Calu3 (cell line): ENCODE data around the gene NDUFS6. TPM values are rescaled to one million over a fixed set of nuclear protein-coding genes. Genes with fewer than 3 reads are reported as not detected.

Experiments used
- BruUV-seq: library from RNA; stranded (reverse); fragments of 400-500 nt; replicated peaks from 2 replicates; lab custom pipeline; 2021; lab: Mats Ljungman, UMichigan
- CTCF ChIA-PET: fragments of 300-600 bp; sonication (Branson Sonifier 250); formaldehyde crosslinking; loops from one replicate; lab custom pipeline; 2022; ENCODE audit warnings: antibody characterized with exemption; lab: Charles Lee
- DNase-seq: peaks from one replicate; pipeline ENCODE4 v3.0.0; 2022
- H3K27ac Mint-ChIP-seq: one replicate; pipeline ENCODE4 v1.8.0; 2022; ENCODE audit warnings: mixed read lengths; ENCODE audit not compliant: unreplicated experiment
- H3K27me3 Mint-ChIP-seq: one replicate; pipeline ENCODE4 v1.8.0; 2022; ENCODE audit warnings: mixed read lengths; ENCODE audit not compliant: unreplicated experiment
- H3K36me3 Mint-ChIP-seq: one replicate; pipeline ENCODE4 v1.8.0; 2022; ENCODE audit warnings: mild to moderate bottlenecking, moderate library complexity, mixed read lengths; ENCODE audit not compliant: insufficient read depth, unreplicated experiment
- H3K4me1 Mint-ChIP-seq: one replicate; pipeline ENCODE4 v1.8.0; 2022; ENCODE audit warnings: mild to moderate bottlenecking, low read depth, mixed read lengths; ENCODE audit not compliant: unreplicated experiment
- H3K4me3 Mint-ChIP-seq: one replicate; pipeline ENCODE4 v1.8.0; 2022; ENCODE audit warnings: mild to moderate bottlenecking, low read depth, moderate library complexity, mixed read lengths; ENCODE audit not compliant: unreplicated experiment
- H3K9me3 Mint-ChIP-seq: one replicate; pipeline ENCODE4 v1.8.0; 2022; ENCODE audit warnings: low read depth, mixed read lengths; ENCODE audit not compliant: unreplicated experiment
- CTCF ChIP-seq: fragments of 200-600 bp; IDR thresholded peaks from one replicate; pipeline ENCODE4 v1.8.0; 2022; ENCODE audit warnings: antibody characterized with exemption; ENCODE audit not compliant: unreplicated experiment
- intact Hi-C: fragments of 100-400 bp; cut with micrococcal nuclease; formaldehyde crosslinking; loops from one replicate; pipeline ENCODE4 v1.10.0; 2022; ENCODE audit not compliant: unreplicated experiment
- total RNA-seq: library from RNA; stranded (reverse); gene quantifications from 2 replicates; pipeline ENCODE4 v1.2.3, GENCODE V29; 2022

Gene NDUFS6
- total RNA-seq, 1 experiment from 2014 or later, result 44.7 TPM

- Mint-ChIP-seq H3K4me1 (peaks cover 13% of the 10 kb centered on the region), H3K27ac (no peak overlapping the region), H3K36me3 (peaks cover 22% of the 10 kb centered on the region), H3K4me3 (no peak overlapping the region), H3K27me3 (no peaks in the 10 kb centered on the region), H3K9me3 (no peaks in the 10 kb centered on the region)
- intact Hi-C loops, result no loop called here
- BruUV-seq, result no TSS peak
- no peak for DNase-seq
- no peak for TF ChIP-seq CTCF
- CTCF ChIA-PET, result no interaction called here
Measured at GRCh38 chr5:1809416-1810035, 8.3 kb downstream of the NDUFS6 start.

- H3K27ac Mint-ChIP-seq, result no peak overlapping the region
- H3K27me3 Mint-ChIP-seq, result no peaks in the 10 kb centered on the region
- TF ChIP-seq CTCF, result no peak
- BruUV-seq, result no TSS peak
- no peak overlapping the region for H3K4me3 Mint-ChIP-seq
- intact Hi-C loops, result no loop called here
- DNase-seq, result no peak
- H3K9me3 Mint-ChIP-seq, result no peaks in the 10 kb centered on the region
- H3K4me1 Mint-ChIP-seq, result peaks cover 13% of the 10 kb centered on the region
- CTCF ChIA-PET, result no interaction called here
- H3K36me3 Mint-ChIP-seq, result peaks cover 32% of the 10 kb centered on the region
Measured at GRCh38 chr5:1810581-1811101, 9.4 kb downstream of the NDUFS6 start.

- Mint-ChIP-seq H3K4me1 (no peaks in the 10 kb centered on the region), H3K27me3 (no peaks in the 10 kb centered on the region), H3K27ac (no peak overlapping the region), H3K9me3 (no peaks in the 10 kb centered on the region), H3K36me3 (peaks cover 40% of the 10 kb centered on the region), H3K4me3 (no peak overlapping the region)
- DNase-seq, result no peak
- CTCF ChIA-PET, result no interaction called here
- no peak for TF ChIP-seq CTCF
- intact Hi-C loops, result no loop called here
- BruUV-seq, result no TSS peak
Measured at GRCh38 chr5:1814183-1815020, 13.2 kb downstream of the NDUFS6 start.

- Mint-ChIP-seq H3K4me3 (no peak overlapping the region), H3K4me1 (no peaks in the 10 kb centered on the region), H3K27ac (no peak overlapping the region), H3K9me3 (no peaks in the 10 kb centered on the region), H3K36me3 (peaks cover 38% of the 10 kb centered on the region), H3K27me3 (no peaks in the 10 kb centered on the region)
- CTCF ChIA-PET, result no interaction called here
- DNase-seq, result no peak
- intact Hi-C loops, result no loop called here
- BruUV-seq, result no TSS peak
- no peak for TF ChIP-seq CTCF
Measured at GRCh38 chr5:1815071-1815786, 14.0 kb downstream of the NDUFS6 start.
